ENCODE measurements around the gene GALK2.
"Not testable (repeated sequence)": the region's sequence is repeated elsewhere in the genome, so short reads cannot be mapped to it uniquely, and the experiment has no call there.

DNA sequence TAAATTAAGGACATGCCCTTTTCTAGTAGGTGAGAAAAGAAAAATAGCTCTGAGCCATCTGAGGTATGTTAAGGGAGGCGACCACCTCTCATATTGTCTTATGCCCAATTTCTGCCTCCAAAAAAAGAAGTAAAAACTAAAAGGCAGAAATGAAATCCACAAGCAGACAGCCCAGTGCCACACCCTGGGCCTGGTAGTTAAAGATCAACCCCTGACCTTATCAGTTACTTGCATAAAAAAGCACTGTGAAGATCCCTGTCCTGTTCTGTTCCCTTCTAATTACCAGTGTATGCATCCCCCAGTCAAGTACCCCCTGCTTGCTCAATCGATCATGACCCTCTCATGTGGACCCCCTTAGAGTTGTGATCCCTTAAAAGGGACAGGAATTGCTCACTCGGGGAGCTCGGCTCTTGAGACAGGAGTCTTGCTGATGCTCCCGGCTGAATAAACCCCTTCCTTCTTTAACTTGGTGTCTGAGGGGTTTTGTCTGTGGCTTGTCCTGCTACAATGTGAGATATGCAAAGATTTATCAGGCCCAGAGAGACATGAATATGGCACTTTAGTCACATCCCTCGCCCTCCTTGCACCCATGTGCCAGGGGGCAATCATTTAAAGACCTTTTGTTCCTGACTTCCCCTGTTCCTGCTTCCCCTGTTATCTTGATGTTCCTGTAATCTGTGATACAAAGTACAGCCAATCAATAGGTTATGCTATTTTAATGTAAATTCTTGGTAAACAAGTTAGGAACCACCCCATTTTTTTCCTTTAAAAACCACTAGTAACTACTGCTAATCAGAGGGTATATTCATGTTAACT is 5.7 kb downstream of the GALK2 start:
- TF ChIP-seq, protein P1, sequence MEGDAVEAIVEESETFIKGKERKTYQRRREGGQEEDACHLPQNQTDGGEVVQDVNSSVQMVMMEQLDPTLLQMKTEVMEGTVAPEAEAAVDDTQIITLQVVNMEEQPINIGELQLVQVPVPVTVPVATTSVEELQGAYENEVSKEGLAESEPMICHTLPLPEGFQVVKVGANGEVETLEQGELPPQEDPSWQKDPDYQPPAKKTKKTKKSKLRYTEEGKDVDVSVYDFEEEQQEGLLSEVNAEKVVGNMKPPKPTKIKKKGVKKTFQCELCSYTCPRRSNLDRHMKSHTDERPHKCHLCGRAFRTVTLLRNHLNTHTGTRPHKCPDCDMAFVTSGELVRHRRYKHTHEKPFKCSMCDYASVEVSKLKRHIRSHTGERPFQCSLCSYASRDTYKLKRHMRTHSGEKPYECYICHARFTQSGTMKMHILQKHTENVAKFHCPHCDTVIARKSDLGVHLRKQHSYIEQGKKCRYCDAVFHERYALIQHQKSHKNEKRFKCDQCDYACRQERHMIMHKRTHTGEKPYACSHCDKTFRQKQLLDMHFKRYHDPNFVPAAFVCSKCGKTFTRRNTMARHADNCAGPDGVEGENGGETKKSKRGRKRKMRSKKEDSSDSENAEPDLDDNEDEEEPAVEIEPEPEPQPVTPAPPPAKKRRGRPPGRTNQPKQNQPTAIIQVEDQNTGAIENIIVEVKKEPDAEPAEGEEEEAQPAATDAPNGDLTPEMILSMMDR (IDR thresholded peaks at IDR 0.05): not testable (repeated sequence)
- not testable (repeated sequence) for TF ChIP-seq POLR2A (IDR thresholded peaks at IDR 0.05)

Measured in right lobe of liver (tissue), 4 donors.